ENCODE data around the gene POLR3A.

The POLR3A gene

GRCh38 chr10:77965294-77965693 is 64.0 kb downstream of the POLR3A start:
- H4K20me1 ChIP-seq (ENCODE audit: low read depth, low read length) = no peaks in the 10 kb centered on the region
- no peak overlapping the region for H3K27ac ChIP-seq (ENCODE audit: low read depth, low read length)
- no peak overlapping the region for H3K9ac ChIP-seq (ENCODE audit: low read length)
- H3K27me3 ChIP-seq (ENCODE audit: low read length) = no peaks in the 10 kb centered on the region
- H3K4me3 ChIP-seq (ENCODE audit: insufficient read depth, low read length, poor library complexity, severe bottlenecking) = no peak overlapping the region
- H3F3A ChIP-seq (ENCODE audit: insufficient read depth) = no peaks in the 10 kb centered on the region
- H3K9me3 ChIP-seq (ENCODE audit: insufficient read depth, low read length) = 0 out of 2 replicates have a peak, but pooled peaks cover 8% of the 10 kb centered on the region
- no peaks in the 10 kb centered on the region for H3K79me2 ChIP-seq (ENCODE audit: insufficient read depth, low read length)
- H3K4me2 ChIP-seq (ENCODE audit: low read depth, low read length, poor library complexity, severe bottlenecking) = no peak overlapping the region
- H2AFZ ChIP-seq (ENCODE audit: low read depth, low read length, severe bottlenecking) = no peak overlapping the region
- no peaks in the 10 kb centered on the region for H3K9me2 ChIP-seq (replicated peaks; ENCODE audit: insufficient read depth, low read length)
- TF ChIP-seq EZH2phosphoT487 (conservative IDR thresholded peaks at IDR 0.05; ENCODE audit: low read length) = no peak
- TF ChIP-seq CTCF (IDR thresholded peaks at IDR 0.05; ENCODE audit: insufficient read depth, low read length, poor library complexity, severe bottlenecking) = no peak
- no peaks in the 10 kb centered on the region for H3K36me3 ChIP-seq (ENCODE audit: low read length)

- no peak overlapping the region for H3K4me3 ChIP-seq (ENCODE audit: insufficient read depth, low read length, poor library complexity, severe bottlenecking)
- no peak overlapping the region for H3K27ac ChIP-seq (ENCODE audit: low read depth, low read length)
- 0 out of 2 replicates have a peak, but pooled peaks cover 8% of the 10 kb centered on the region for H3K9me3 ChIP-seq (ENCODE audit: insufficient read depth, low read length)
- H2AFZ ChIP-seq (ENCODE audit: low read depth, low read length, severe bottlenecking) = no peak overlapping the region
- TF ChIP-seq CTCF (IDR thresholded peaks at IDR 0.05; ENCODE audit: insufficient read depth, low read length, poor library complexity, severe bottlenecking) (no peak), EZH2phosphoT487 (conservative IDR thresholded peaks at IDR 0.05; ENCODE audit: low read length) (no peak)
- H3K9me2 ChIP-seq (replicated peaks; ENCODE audit: insufficient read depth, low read length) = no peaks in the 10 kb centered on the region
- H3K79me2 ChIP-seq (ENCODE audit: insufficient read depth, low read length) = no peaks in the 10 kb centered on the region
- no peak overlapping the region for H3K9ac ChIP-seq (ENCODE audit: low read length)
- no peaks in the 10 kb centered on the region for H4K20me1 ChIP-seq (ENCODE audit: low read depth, low read length)
- H3K4me2 ChIP-seq (ENCODE audit: low read depth, low read length, poor library complexity, severe bottlenecking) = no peak overlapping the region
- H3F3A ChIP-seq (ENCODE audit: insufficient read depth) = no peaks in the 10 kb centered on the region
- no peaks in the 10 kb centered on the region for H3K27me3 ChIP-seq (ENCODE audit: low read length)
- no peaks in the 10 kb centered on the region for H3K36me3 ChIP-seq (ENCODE audit: low read length)
These were observed 64.5 kb downstream of the POLR3A start for GRCh38 chr10:77964811-77965210.

- Histone ChIP-seq H3K27me3 (ENCODE audit: low read length) (no peaks in the 10 kb centered on the region), H2AFZ (ENCODE audit: low read depth, low read length, severe bottlenecking) (no peak overlapping the region), H3K36me3 (ENCODE audit: low read length) (no peaks in the 10 kb centered on the region), H3K4me3 (ENCODE audit: insufficient read depth, low read length, poor library complexity, severe bottlenecking) (no peak overlapping the region), H3F3A (ENCODE audit: insufficient read depth) (no peaks in the 10 kb centered on the region), H3K9me2 (replicated peaks; ENCODE audit: insufficient read depth, low read length) (no peaks in the 10 kb centered on the region), H4K20me1 (ENCODE audit: low read depth, low read length) (no peaks in the 10 kb centered on the region), H3K4me2 (ENCODE audit: low read depth, low read length, poor library complexity, severe bottlenecking) (no peak overlapping the region), H3K9me3 (ENCODE audit: insufficient read depth, low read length) (0 out of 2 replicates have a peak, but pooled peaks cover 8% of the 10 kb centered on the region), H3K79me2 (ENCODE audit: insufficient read depth, low read length) (no peaks in the 10 kb centered on the region), H3K27ac (ENCODE audit: low read depth, low read length) (no peak overlapping the region), H3K9ac (ENCODE audit: low read length) (no peak overlapping the region)
- TF ChIP-seq EZH2phosphoT487 (conservative IDR thresholded peaks at IDR 0.05; ENCODE audit: low read length) (no peak), CTCF (IDR thresholded peaks at IDR 0.05; ENCODE audit: insufficient read depth, low read length, poor library complexity, severe bottlenecking) (no peak)
These were observed 65.4 kb downstream of the POLR3A start for GRCh38 chr10:77963901-77964300.

Data from SU-DHL-6 (cell line).